Neuronal stem cell (in vitro differentiated cells): ENCODE data around the gene MAN1B1.

ENCODE experiments used
- DNase-seq: peaks from one replicate; pipeline ENCODE4 v3.0.0-alpha.2; 2013; ENCODE audit warnings: low spot score
- H2AFZ ChIP-seq: one replicate; pipeline ENCODE4 v1.6.1; 2013; ENCODE audit warnings: mild to moderate bottlenecking, low read length, inconsistent platforms
- H2AK5ac ChIP-seq: 2 replicates; pipeline ENCODE4 v1.6.1; 2013; ENCODE audit warnings: low read depth, mild to moderate bottlenecking, inconsistent platforms, low read length, moderate library complexity, mixed read lengths
- H2BK120ac ChIP-seq: 2 replicates; pipeline ENCODE4 v1.6.1; 2013; ENCODE audit warnings: low read depth, mild to moderate bottlenecking, inconsistent platforms, low read length, moderate library complexity, mixed read lengths
- H2BK12ac ChIP-seq: one replicate; pipeline ENCODE4 v1.6.1; 2013; ENCODE audit warnings: low read length, inconsistent platforms
- H2BK15ac ChIP-seq: 2 replicates; pipeline ENCODE4 v1.6.1; 2013; ENCODE audit warnings: mild to moderate bottlenecking, low read length, inconsistent platforms, mixed read lengths
- H2BK5ac ChIP-seq: one replicate; pipeline ENCODE4 v1.6.1; 2013; ENCODE audit warnings: inconsistent platforms, mild to moderate bottlenecking, low read length, moderate library complexity
- H3K14ac ChIP-seq: one replicate; pipeline ENCODE4 v1.6.1; 2013; ENCODE audit warnings: low read length, inconsistent platforms
- H3K18ac ChIP-seq: 2 replicates; pipeline ENCODE4 v1.6.1; 2013; ENCODE audit warnings: low read length, inconsistent platforms
- H3K23ac ChIP-seq: 2 replicates; pipeline ENCODE4 v1.6.1; 2013; ENCODE audit warnings: low read depth, mild to moderate bottlenecking, mixed read lengths, low read length, inconsistent platforms; ENCODE audit not compliant: poor library complexity
- H3K27ac ChIP-seq: replicated peaks from 3 replicates; pipeline ENCODE4 v1.5.1; 2013; ENCODE audit warnings: low read length, inconsistent platforms
- H3K27me3 ChIP-seq, 3 experiments: 2 replicates each; pipeline ENCODE4 v1.6.1; 2013; ENCODE audit warnings: low read length in 3 of 3, mild to moderate bottlenecking in 2 of 3, inconsistent platforms in 1 of 3, low read depth in 1 of 3, mixed read lengths in 1 of 3, moderate library complexity in 1 of 3; ENCODE audit not compliant: control insufficient read depth in 3 of 3, insufficient read depth in 3 of 3
- H3K36me3 ChIP-seq, 2 donors: replicated peaks in 1 of 2; 2 replicates each; pipeline ENCODE4 v1.6.1; 2013; ENCODE audit warnings: low read length in 2 of 2; ENCODE audit not compliant: control insufficient read depth in 2 of 2, insufficient read depth in 2 of 2
- H3K4ac ChIP-seq: 2 replicates; pipeline ENCODE4 v1.6.1; 2013; ENCODE audit warnings: inconsistent platforms, mild to moderate bottlenecking, low read length, moderate library complexity
- H3K4me1 ChIP-seq, 2 donors: 1 replicate in 1 of 2; 2 replicates in 1 of 2; pipeline ENCODE4 v1.6.1; 2013; ENCODE audit warnings: low read length in 2 of 2, low read depth in 1 of 2; ENCODE audit not compliant: control insufficient read depth in 2 of 2, insufficient read depth in 1 of 2
- H3K4me2 ChIP-seq: one replicate; pipeline ENCODE4 v1.6.1; 2013; ENCODE audit warnings: mild to moderate bottlenecking, low read length, inconsistent platforms; ENCODE audit not compliant: insufficient read depth, poor library complexity, severe bottlenecking
- H3K4me3 ChIP-seq, 2 donors: 2 replicates each; pipeline ENCODE4 v1.5.1; 2013; ENCODE audit warnings: low read length in 2 of 2, mild to moderate bottlenecking in 2 of 2, inconsistent platforms in 1 of 2, moderate library complexity in 1 of 2
- H3K79me1 ChIP-seq: one replicate; pipeline ENCODE4 v1.6.1; 2013; ENCODE audit warnings: low read depth, mild to moderate bottlenecking, inconsistent platforms, low read length, moderate library complexity
- H3K9ac ChIP-seq: one replicate; pipeline ENCODE4 v1.6.1; 2013; ENCODE audit warnings: mild to moderate bottlenecking, low read depth, low read length, inconsistent platforms; ENCODE audit not compliant: poor library complexity
- H3K9me3 ChIP-seq, 2 donors: replicated peaks in 1 of 2; 2 replicates each; pipeline versions ENCODE3 to v1.6.1; 2013; ENCODE audit warnings: low read length in 2 of 2, mild to moderate bottlenecking in 2 of 2, inconsistent platforms in 1 of 2, low read depth in 1 of 2, mixed read lengths in 1 of 2, moderate library complexity in 1 of 2; ENCODE audit not compliant: control insufficient read depth in 2 of 2, insufficient read depth in 1 of 2
- H4K8ac ChIP-seq: one replicate; pipeline ENCODE4 v1.6.1; 2013; ENCODE audit warnings: low read depth, mild to moderate bottlenecking, inconsistent platforms, low read length, moderate library complexity
- H4K91ac ChIP-seq: one replicate; pipeline ENCODE4 v1.6.1; 2013; ENCODE audit warnings: low read length, low read depth, mild to moderate bottlenecking, inconsistent platforms; ENCODE audit not compliant: poor library complexity
- WGBS, 2 donors: extraction: QIAGEN DNeasy Blood & Tissue Kit; methylation state at CpG; one replicate each; pipeline ENCODE4 v1.1.7; 2013; ENCODE audit warnings: missing lambda C conversion rate in 2 of 2, mixed read lengths in 1 of 2; ENCODE audit not compliant: insufficient read length in 2 of 2, insufficient replicate concordance in 1 of 2; ENCODE audit errors: extremely low coverage in 2 of 2; 5-methylcytosine and 5-hydroxymethylcytosine counted together

Gene MAN1B1

DNA sequence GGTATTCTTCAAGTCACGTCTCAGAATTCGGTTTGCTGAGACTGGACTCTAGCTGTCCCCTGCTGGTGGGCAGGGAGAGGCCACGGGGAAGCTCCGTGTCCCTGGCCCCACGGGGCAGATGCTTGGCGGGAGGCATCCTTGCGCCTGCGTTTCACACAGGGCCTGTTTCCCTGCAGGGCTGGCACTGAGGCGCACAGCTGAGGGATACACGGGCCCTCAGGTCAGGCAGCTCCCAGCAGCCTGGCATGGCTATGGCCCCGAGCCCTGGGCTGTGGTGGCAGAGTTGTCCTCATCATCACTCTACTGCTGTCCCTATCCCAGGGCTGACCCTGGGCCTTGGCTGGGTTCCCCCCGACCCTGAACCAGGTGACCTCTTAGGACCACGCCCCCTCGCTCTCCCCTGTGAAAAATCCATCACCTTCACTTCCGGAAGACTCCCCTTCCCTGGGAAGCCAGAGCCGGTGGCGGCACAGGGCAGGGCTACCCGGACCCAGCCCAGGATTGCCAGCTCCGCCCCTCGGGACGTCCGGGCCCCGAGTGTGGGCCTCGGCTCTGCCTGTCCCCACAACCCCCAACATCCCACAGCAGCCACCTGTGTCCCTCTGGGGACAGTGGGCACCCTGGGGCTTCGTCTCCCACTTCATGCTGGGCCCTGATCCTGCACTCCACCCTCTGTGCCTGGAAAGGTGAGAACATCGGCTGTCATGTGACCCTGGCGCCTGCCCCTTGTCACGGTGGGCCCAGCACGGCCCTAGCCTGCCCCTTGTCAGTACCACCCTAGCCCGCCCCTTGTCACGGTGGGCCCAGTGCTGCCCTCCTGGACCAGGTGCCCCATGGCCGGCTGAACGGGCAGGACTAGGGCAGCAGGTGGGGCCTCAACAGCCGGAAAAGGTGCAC, 22.7 kb downstream of the MAN1B1 start:
- Histone ChIP-seq H3K4me1 (peaks cover 0 to 2% of the 10 kb centered on the region in 2 donors), H3K9ac (no peak overlapping the region), H2BK12ac (peak overlapping the region; percentile 41), H3K4ac (no peak overlapping the region), H3K36me3 (peaks cover 29 to 49% of the 10 kb centered on the region in 2 donors), H4K91ac (no peak overlapping the region), H2AFZ (no peak overlapping the region), H2BK15ac (no peak overlapping the region), H3K27me3 (peaks cover 0 to 14% (median 2%) of the 10 kb centered on the region in 3 experiments), H2AK5ac (no peak overlapping the region), H3K18ac (no peak overlapping the region), H3K9me3 (no peaks in the 10 kb centered on the region), H2BK5ac (no peak overlapping the region), H2BK120ac (no peak overlapping the region), H3K14ac (no peak overlapping the region), H3K79me1 (no peaks in the 10 kb centered on the region), H3K23ac (peak overlapping the region; percentile 55), H3K4me3 (no peak overlapping the region), H3K4me2 (no peak overlapping the region), H3K27ac (no peak overlapping the region), H4K8ac (no peak overlapping the region)
- WGBS, 2 donors, result no CpG with 5 or more reads among the region's 34 CpGs
- no peak for DNase-seq

- H3K14ac ChIP-seq, result no peak overlapping the region
- H3K36me3 ChIP-seq, result peaks cover 25 to 41% of the 10 kb centered on the region in 2 donors
- DNase-seq, result no peak
- no peak overlapping the region for H3K4ac ChIP-seq
- H4K8ac ChIP-seq, result no peak overlapping the region
- peak overlapping the region; percentile 39 for H2BK5ac ChIP-seq
- H3K79me1 ChIP-seq, result no peaks in the 10 kb centered on the region
- H2AFZ ChIP-seq, result no peak overlapping the region
- H3K18ac ChIP-seq, result no peak overlapping the region
- H3K27me3 ChIP-seq, result peaks cover 0 to 23% (median 5%) of the 10 kb centered on the region in 3 experiments
- H4K91ac ChIP-seq, result no peak overlapping the region
- peak overlapping the region; percentile 28 for H2AK5ac ChIP-seq
- H3K27ac ChIP-seq, result no peak overlapping the region
- no peaks in the 10 kb centered on the region for H3K9me3 ChIP-seq
- H2BK15ac ChIP-seq, result no peak overlapping the region
- H3K4me1 ChIP-seq, result peaks cover 0 to 2% of the 10 kb centered on the region in 2 donors
- WGBS, 2 donors, result no CpG with 5 or more reads among the region's 38 CpGs
- H3K9ac ChIP-seq, result no peak overlapping the region
- no peak overlapping the region for H2BK120ac ChIP-seq
- no peak overlapping the region for H2BK12ac ChIP-seq
- H3K4me3 ChIP-seq, result no peak overlapping the region
- no peak overlapping the region for H3K4me2 ChIP-seq
- H3K23ac ChIP-seq, result peak overlapping the region; percentile 55
Observed at GRCh38 chr9:137110147-137110910, 23.5 kb downstream of the MAN1B1 start.

GRCh38 chr9:137110911-137111787, 24.4 kb downstream of the MAN1B1 start:
- H3K18ac ChIP-seq, result no peak overlapping the region
- no peak overlapping the region for H2BK12ac ChIP-seq
- peaks cover 0 to 6% of the 10 kb centered on the region in 2 donors for H3K4me1 ChIP-seq
- peaks cover 21 to 33% of the 10 kb centered on the region in 2 donors for H3K36me3 ChIP-seq
- WGBS, 2 donors, result no CpG with 5 or more reads among the region's 28 CpGs
- H2BK120ac ChIP-seq, result no peak overlapping the region
- H3K14ac ChIP-seq, result no peak overlapping the region
- H4K8ac ChIP-seq, result no peak overlapping the region
- no peak overlapping the region for H4K91ac ChIP-seq
- H3K4me3 ChIP-seq, result no peak overlapping the region
- DNase-seq, result no peak
- no peak overlapping the region for H2AK5ac ChIP-seq
- no peak overlapping the region for H3K4me2 ChIP-seq
- no peak overlapping the region for H3K4ac ChIP-seq
- no peak overlapping the region for H2BK5ac ChIP-seq
- peaks cover 0 to 30% (median 5%) of the 10 kb centered on the region in 3 experiments for H3K27me3 ChIP-seq
- no peak overlapping the region for H3K27ac ChIP-seq
- no peak overlapping the region for H3K23ac ChIP-seq
- H3K9me3 ChIP-seq, result no peaks in the 10 kb centered on the region
- peak overlapping the region; percentile 30 for H3K9ac ChIP-seq
- no peak overlapping the region for H2AFZ ChIP-seq
- no peaks in the 10 kb centered on the region for H3K79me1 ChIP-seq
- H2BK15ac ChIP-seq, result no peak overlapping the region
